ENCODE results near the gene SSC5D. TPM values are rescaled to one million over a fixed set of nuclear protein-coding genes. Genes with fewer than 3 reads are reported as not detected.
A peak's percentile ranks its signal among the peaks of the same experiment; 100 is the strongest.

The SSC5D gene
- polyA plus RNA-seq, 3 donors: 0.08 TPM; not detected in 2

- TF ChIP-seq CTCF (IDR thresholded peaks at IDR 0.05): no peak
- peaks cover 5 to 35% (median 12%) of the 10 kb centered on the region in 3 donors for H3K27me3 Mint-ChIP-seq (ENCODE audit: low read depth in 3 of 3)
Measured at GRCh38 chr19:55485439-55486011, 2.7 kb upstream of the SSC5D start.

GRCh38 chr19:55486043-55486970, 1.9 kb upstream of the SSC5D start:
- H3K27me3 Mint-ChIP-seq (ENCODE audit: low read depth in 3 of 3): peaks cover 8 to 40% (median 12%) of the 10 kb centered on the region in 3 donors
- no peak overlapping the region for H3K27ac ChIP-seq (ENCODE audit: low read depth in 1 of 2, low read length in 2 of 2)
- no peaks in the 10 kb centered on the region for H3K9me3 ChIP-seq (replicated peaks in 1 of 2; ENCODE audit: control insufficient read depth in 1 of 2, insufficient read depth in 1 of 2, low read length in 2 of 2)
- H3K9me3 Mint-ChIP-seq: peaks cover 0 to 2% (median 0%) of the 10 kb centered on the region in 7 donors
- H3K4me1 Mint-ChIP-seq: peaks cover 14% of the 10 kb centered on the region
- peaks cover 12 to 15% of the 10 kb centered on the region in 2 donors for H3K36me3 Mint-ChIP-seq
- H3K4me3 ChIP-seq (replicated peaks in 1 of 3; ENCODE audit: low read depth in 2 of 3, low read length in 3 of 3): no peak overlapping the region
- WGBS (ENCODE audit: insufficient coverage): 89% methylated on average over 33 of the region's 53 CpGs
- peaks cover 16% of the 10 kb centered on the region for H4K20me1 ChIP-seq (ENCODE audit: insufficient read depth, low read length)
- H2AFZ ChIP-seq (ENCODE audit: insufficient read depth, low read depth, low read length, poor library complexity, severe bottlenecking): no peak overlapping the region
- no peak overlapping the region for H3K4me2 ChIP-seq (replicated peaks; ENCODE audit: extremely low read depth, low read length, poor library complexity, severe bottlenecking)
- H3K36me3 ChIP-seq (replicated peaks in 1 of 2; ENCODE audit: control insufficient read depth in 1 of 2, insufficient read depth in 2 of 2, low read length in 2 of 2): peaks cover 12 to 18% of the 10 kb centered on the region in 2 donors
- H3K79me2 ChIP-seq (ENCODE audit: insufficient read depth, low read length): no peaks in the 10 kb centered on the region
- TF ChIP-seq CTCF (IDR thresholded peaks at IDR 0.05): no peak
- peaks cover 12 to 17% of the 10 kb centered on the region in 2 donors for H3K4me1 ChIP-seq (ENCODE audit: control insufficient read depth in 1 of 2, insufficient read depth in 2 of 2, low read length in 2 of 2)
- H3K9ac ChIP-seq (ENCODE audit: insufficient read depth, low read length, poor library complexity, severe bottlenecking): no peak overlapping the region
- intact Hi-C loops (cut with micrococcal nuclease): no loop called here
- no peaks in the 10 kb centered on the region for H3K27me3 ChIP-seq (ENCODE audit: control insufficient read depth in 2 of 2, insufficient read depth in 2 of 2, low read length in 2 of 2)
- H3K27ac Mint-ChIP-seq: peak overlapping the region in 5 of 7 donors; percentile 5 to 84 (median 59)
- no peak overlapping the region for H3K4me3 Mint-ChIP-seq
- DNase-seq: no peak

More at GRCh38 chr19:55485439-55486011, 2.7 kb upstream of the SSC5D start:
- Histone ChIP-seq H2AFZ (ENCODE audit: insufficient read depth, low read depth, low read length, poor library complexity, severe bottlenecking) (no peak overlapping the region), H3K36me3 (replicated peaks in 1 of 2; ENCODE audit: control insufficient read depth in 1 of 2, insufficient read depth in 2 of 2, low read length in 2 of 2) (peaks cover 16 to 25% of the 10 kb centered on the region in 2 donors), H3K4me3 (replicated peaks in 1 of 3; ENCODE audit: low read depth in 2 of 3, low read length in 3 of 3) (peak overlapping the region in 1 of 3 experiments; percentile 69), H3K9me3 (replicated peaks in 1 of 2; ENCODE audit: control insufficient read depth in 1 of 2, insufficient read depth in 1 of 2, low read length in 2 of 2) (no peaks in the 10 kb centered on the region), H4K20me1 (ENCODE audit: insufficient read depth, low read length) (peaks cover 22% of the 10 kb centered on the region), H3K27me3 (ENCODE audit: control insufficient read depth in 2 of 2, insufficient read depth in 2 of 2, low read length in 2 of 2) (no peaks in the 10 kb centered on the region), H3K4me1 (ENCODE audit: control insufficient read depth in 1 of 2, insufficient read depth in 2 of 2, low read length in 2 of 2) (peaks cover 12 to 17% of the 10 kb centered on the region in 2 donors), H3K9ac (ENCODE audit: insufficient read depth, low read length, poor library complexity, severe bottlenecking) (peak overlapping the region; percentile 53), H3K27ac (ENCODE audit: low read depth in 1 of 2, low read length in 2 of 2) (no peak overlapping the region), H3K79me2 (ENCODE audit: insufficient read depth, low read length) (no peaks in the 10 kb centered on the region), H3K4me2 (replicated peaks; ENCODE audit: extremely low read depth, low read length, poor library complexity, severe bottlenecking) (peak overlapping the region; percentile 82)
- H3K4me1 Mint-ChIP-seq: peaks cover 14% of the 10 kb centered on the region
- 15% methylated on average over 13 of the region's 18 CpGs for WGBS (ENCODE audit: insufficient coverage)
- H3K27ac Mint-ChIP-seq: peak overlapping the region in 5 of 7 donors; percentile 55 to 85 (median 81)
- peaks cover 0 to 2% (median 0%) of the 10 kb centered on the region in 7 donors for H3K9me3 Mint-ChIP-seq
- peak overlapping the region in 1 of 2 donors; percentile 72 for H3K4me3 Mint-ChIP-seq
- DNase-seq: no peak
- peaks cover 14 to 22% of the 10 kb centered on the region in 2 donors for H3K36me3 Mint-ChIP-seq
- intact Hi-C loops (cut with micrococcal nuclease): no loop called here
